Left ventricle myocardium inferior (tissue), 1 donor: ENCODE results near the gene ACTR2. TPM values are rescaled to one million over a fixed set of nuclear protein-coding genes. Genes with fewer than 3 reads are reported as not detected.
A peak's percentile ranks its signal among the peaks of the same experiment; 100 is the strongest.

Source experiments
- DNase-seq: peaks from one replicate; pipeline ENCODE4 v3.0.0-alpha.2; 2020
- H3K27ac ChIP-seq: fragments of 200-600 bp; replicated peaks from 2 replicates; pipeline ENCODE4 v1.8.0; 2021
- H3K27me3 ChIP-seq: fragments of 200-600 bp; 2 replicates; pipeline ENCODE4 v1.8.0; 2021; ENCODE audit warnings: low read depth
- H3K36me3 ChIP-seq: fragments of 200-600 bp; 2 replicates; pipeline ENCODE4 v1.8.0; 2021
- H3K4me1 ChIP-seq: fragments of 200-600 bp; 2 replicates; pipeline ENCODE4 v1.8.0; 2021
- H3K4me3 ChIP-seq: fragments of 200-600 bp; 2 replicates; pipeline ENCODE4 v1.8.0; 2021; ENCODE audit warnings: mild to moderate bottlenecking, moderate library complexity
- H3K9me3 ChIP-seq: fragments of 200-600 bp; replicated peaks from 2 replicates; pipeline ENCODE4 v1.8.0; 2021
- intact Hi-C: fragments of 100-400 bp; cut with micrococcal nuclease; formaldehyde crosslinking; loops from one replicate; pipeline ENCODE4 v1.11.0; 2022
- total RNA-seq: library from RNA; stranded (reverse); fragmentation: NEBNext Ultra II Directional; extraction: Animal tissue kit (Norgen Biotek cat#: 25700); gene quantifications from one replicate; pipeline ENCODE4 v1.2.1, GENCODE V29; 2021
- TF ChIP-seq, protein P1 (sequence below): fragments of 200-600 bp; IDR thresholded peaks from 2 replicates; pipeline ENCODE4 v1.8.0; 2021; ENCODE audit warnings: antibody characterized with exemption, mild to moderate bottlenecking, borderline replicate concordance
- donor health status: DM: no; HTN: yes; CAD: no; lungs with severe emphysema.

ACTR2 gene
- total RNA-seq, 1 donor from 2014 or later = 100.0 TPM

DNA sequence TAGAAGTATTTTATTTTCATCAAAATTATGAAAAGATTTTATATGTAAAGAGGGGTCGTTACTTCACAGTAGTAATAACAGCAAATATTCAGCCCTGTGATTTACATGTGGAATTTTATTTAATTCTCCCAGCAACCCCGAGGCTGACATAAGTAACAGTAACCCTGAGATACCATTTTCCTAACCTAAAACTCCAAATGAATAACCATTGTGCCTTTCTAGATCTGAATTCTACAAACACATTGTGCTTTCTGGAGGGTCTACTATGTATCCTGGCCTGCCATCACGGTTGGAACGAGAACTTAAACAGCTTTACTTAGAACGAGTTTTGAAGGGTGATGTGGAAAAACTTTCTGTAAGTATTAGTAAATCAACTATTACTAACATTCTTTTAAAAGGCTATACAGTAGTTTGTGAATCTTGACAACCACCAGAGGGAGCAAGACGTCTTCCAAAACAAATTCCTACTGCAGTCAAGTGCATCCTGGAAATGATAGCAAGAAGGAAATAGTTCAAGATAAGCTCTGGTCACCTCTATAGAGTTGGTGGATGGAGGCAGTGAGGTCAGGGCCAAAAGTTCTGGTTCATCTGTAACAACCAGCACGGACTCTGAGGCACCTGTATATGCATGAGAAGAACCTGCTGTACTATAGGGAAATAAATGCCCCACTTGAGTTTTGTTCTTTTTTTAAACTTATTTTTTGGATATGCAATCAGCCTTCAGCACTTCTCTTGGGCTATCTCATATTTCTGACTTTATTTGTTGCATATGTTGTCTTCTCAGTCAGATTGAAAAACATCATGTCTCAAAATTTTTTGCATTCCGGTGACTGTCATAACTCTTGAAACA is 37.4 kb downstream of the ACTR2 start:
- H3K36me3 ChIP-seq = peaks cover 61% of the 10 kb centered on the region
- H3K27ac ChIP-seq = no peak overlapping the region
- H3K27me3 ChIP-seq = no peaks in the 10 kb centered on the region
- H3K9me3 ChIP-seq = no peaks in the 10 kb centered on the region
- TF ChIP-seq, protein P1, sequence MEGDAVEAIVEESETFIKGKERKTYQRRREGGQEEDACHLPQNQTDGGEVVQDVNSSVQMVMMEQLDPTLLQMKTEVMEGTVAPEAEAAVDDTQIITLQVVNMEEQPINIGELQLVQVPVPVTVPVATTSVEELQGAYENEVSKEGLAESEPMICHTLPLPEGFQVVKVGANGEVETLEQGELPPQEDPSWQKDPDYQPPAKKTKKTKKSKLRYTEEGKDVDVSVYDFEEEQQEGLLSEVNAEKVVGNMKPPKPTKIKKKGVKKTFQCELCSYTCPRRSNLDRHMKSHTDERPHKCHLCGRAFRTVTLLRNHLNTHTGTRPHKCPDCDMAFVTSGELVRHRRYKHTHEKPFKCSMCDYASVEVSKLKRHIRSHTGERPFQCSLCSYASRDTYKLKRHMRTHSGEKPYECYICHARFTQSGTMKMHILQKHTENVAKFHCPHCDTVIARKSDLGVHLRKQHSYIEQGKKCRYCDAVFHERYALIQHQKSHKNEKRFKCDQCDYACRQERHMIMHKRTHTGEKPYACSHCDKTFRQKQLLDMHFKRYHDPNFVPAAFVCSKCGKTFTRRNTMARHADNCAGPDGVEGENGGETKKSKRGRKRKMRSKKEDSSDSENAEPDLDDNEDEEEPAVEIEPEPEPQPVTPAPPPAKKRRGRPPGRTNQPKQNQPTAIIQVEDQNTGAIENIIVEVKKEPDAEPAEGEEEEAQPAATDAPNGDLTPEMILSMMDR = peak; percentile 80
- no peak overlapping the region for H3K4me3 ChIP-seq
- peaks cover 34% of the 10 kb centered on the region for H3K4me1 ChIP-seq
- intact Hi-C loops = loop anchor here (2.0 kb wide), 1 partner anchor 288 kb away; no protein-coding TSS in a partner anchor
- DNase-seq = no peak

DNA sequence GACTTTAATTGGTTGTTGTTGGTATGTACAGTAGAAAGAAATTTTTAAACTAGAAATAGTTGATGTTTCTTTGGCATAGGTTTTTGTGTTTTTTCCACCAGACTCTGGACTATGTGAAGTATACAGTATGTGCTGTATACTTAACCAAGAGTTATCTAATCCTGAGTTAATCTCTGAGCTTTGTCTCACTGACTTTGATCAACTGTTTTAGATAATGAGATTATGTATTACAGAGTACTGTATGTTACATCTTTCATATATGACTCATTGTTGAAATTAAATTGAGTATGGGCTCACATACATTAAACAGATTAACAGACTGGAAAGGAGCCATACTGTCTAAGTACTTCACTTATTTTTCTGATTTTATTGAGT is 38.0 kb downstream of the ACTR2 start:
- Histone ChIP-seq H3K27me3 (no peaks in the 10 kb centered on the region), H3K36me3 (peaks cover 59% of the 10 kb centered on the region)

DNA sequence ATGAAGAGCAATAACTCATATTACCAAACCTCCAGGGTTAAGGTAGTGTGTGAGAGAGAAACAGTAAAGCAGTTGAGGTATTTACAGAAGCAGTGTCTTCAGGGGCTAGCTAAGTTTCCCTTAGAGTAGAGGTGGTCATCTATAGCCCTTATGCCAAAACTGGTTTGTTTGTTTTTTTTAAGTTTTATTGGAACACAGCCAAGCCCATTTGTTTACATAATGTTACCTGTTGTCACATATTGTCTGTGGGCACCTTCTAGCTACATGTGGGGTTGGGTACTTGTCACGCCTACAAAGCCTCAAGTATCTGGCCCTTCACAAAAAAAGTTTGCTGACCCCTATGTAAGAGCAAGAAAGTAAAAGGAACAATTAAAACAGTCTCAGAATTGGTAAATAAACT is 39.4 kb downstream of the ACTR2 start:
- H3K9me3 ChIP-seq = no peaks in the 10 kb centered on the region
- peaks cover 34% of the 10 kb centered on the region for H3K4me1 ChIP-seq
- H3K27ac ChIP-seq = no peak overlapping the region
- H3K27me3 ChIP-seq = no peaks in the 10 kb centered on the region
- intact Hi-C loops = no loop called here
- TF ChIP-seq, protein P1 = no peak
- H3K36me3 ChIP-seq = peaks cover 66% of the 10 kb centered on the region
- no peak for DNase-seq
- no peak overlapping the region for H3K4me3 ChIP-seq

More for the DNA sequence above, 38.0 kb downstream of the ACTR2 start:
- peaks cover 34% of the 10 kb centered on the region for H3K4me1 ChIP-seq
- H3K9me3 ChIP-seq = no peaks in the 10 kb centered on the region
- no peak overlapping the region for H3K4me3 ChIP-seq
- no peak for DNase-seq
- intact Hi-C loops = loop anchor here (2.0 kb wide), 1 partner anchor 287 kb away; no protein-coding TSS in a partner anchor
- H3K27ac ChIP-seq = no peak overlapping the region
- TF ChIP-seq, protein P1 = no peak

DNA sequence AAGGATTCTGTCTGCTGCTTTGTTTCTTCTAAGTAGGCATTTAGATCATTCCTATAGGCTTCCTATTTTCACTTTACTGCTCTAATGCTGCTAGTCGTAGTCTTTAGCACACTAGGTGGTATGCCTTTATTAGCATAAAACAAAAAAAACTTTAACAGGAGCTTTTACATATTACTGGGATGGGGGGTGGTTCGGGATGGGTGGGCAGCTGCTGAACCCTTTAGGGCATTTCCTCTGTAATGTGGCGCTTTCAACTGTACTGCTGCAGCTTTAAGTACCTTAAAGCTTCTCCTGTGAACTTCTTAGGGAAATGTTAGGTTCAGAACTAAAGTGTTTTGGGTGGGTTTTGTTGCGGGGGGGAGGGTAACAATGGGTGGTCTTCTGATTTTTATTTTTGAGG is 41.3 kb downstream of the ACTR2 start:
- TF ChIP-seq, protein P1 = no peak
- peaks cover 34% of the 10 kb centered on the region for H3K4me1 ChIP-seq
- no peaks in the 10 kb centered on the region for H3K9me3 ChIP-seq
- intact Hi-C loops = no loop called here
- no peak overlapping the region for H3K4me3 ChIP-seq
- no peak for DNase-seq
- no peak overlapping the region for H3K27ac ChIP-seq
- H3K36me3 ChIP-seq = peaks cover 66% of the 10 kb centered on the region
- no peaks in the 10 kb centered on the region for H3K27me3 ChIP-seq

DNA sequence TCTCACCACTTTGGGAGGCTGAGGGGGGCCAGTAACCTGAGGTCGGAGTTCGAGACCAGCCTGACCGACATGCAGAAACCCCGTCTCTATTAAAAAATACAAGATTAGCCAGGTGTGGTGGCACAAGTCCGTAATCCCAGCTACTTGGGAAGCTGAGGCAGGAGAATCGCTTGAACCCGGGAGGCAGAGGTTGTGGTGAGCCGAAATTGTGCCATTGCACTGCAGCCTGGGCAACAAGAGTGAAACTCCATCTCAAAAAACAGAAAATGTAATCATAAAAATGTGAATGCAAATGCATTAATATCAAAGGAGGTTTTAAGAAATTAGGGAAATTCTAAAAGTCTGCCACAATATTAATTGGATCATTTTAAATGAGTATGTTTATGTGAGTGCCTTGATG is 45.7 kb downstream of the ACTR2 start:
- Histone ChIP-seq H3K27me3 (no peaks in the 10 kb centered on the region), H3K9me3 (no peaks in the 10 kb centered on the region), H3K27ac (no peak overlapping the region), H3K4me1 (peaks cover 48% of the 10 kb centered on the region), H3K36me3 (peaks cover 30% of the 10 kb centered on the region), H3K4me3 (no peak overlapping the region)
- no peak for DNase-seq
- TF ChIP-seq, protein P1 = no peak
- intact Hi-C loops = loop anchor here (10.0 kb wide), 1 partner anchor 161 kb away; the partner anchor contains the start of gene SPRED2
